ENCODE measurements around the gene TNS3. TPM values are rescaled to one million over a fixed set of nuclear protein-coding genes. Genes with fewer than 3 reads are reported as not detected.

TNS3 gene
- total and polyA plus RNA-seq, 9 of the 15 experiments (the other 6 are each of a cell fraction or from before 2014, with no cell fraction given), result 0.20 TPM; not detected in 8

- DNase-seq (ENCODE audit: extremely low read depth in 1 of 4, low spot score in 3 of 4) (no peak), ATAC-seq (no peak), FAIRE-seq (no peak)
- Histone ChIP-seq H2AFZ (ENCODE audit: low read depth, low read length) (no peak overlapping the region), H3K9me1 (ENCODE audit: control insufficient read depth, insufficient read depth, low read length) (no peaks in the 10 kb centered on the region), H3K36me3 (ENCODE audit: control insufficient read depth, insufficient read depth, low read length) (no peaks in the 10 kb centered on the region), H3K4me3 (no peak overlapping the region), H3K4me1 (replicated peaks in 1 of 2; ENCODE audit: control insufficient read depth in 2 of 2, insufficient read depth in 2 of 2, low read length in 2 of 2) (peaks cover 0 to 3% of the 10 kb centered on the region in 2 experiments; a peak in 1 of 5 replicates), H3K9ac (ENCODE audit: insufficient read depth in 1 of 2, low read depth in 2 of 2, low read length in 2 of 2) (no peak overlapping the region), H3K79me2 (ENCODE audit: control insufficient read depth, insufficient read depth, low read length) (no peaks in the 10 kb centered on the region), H3K27me3 (ENCODE audit: control insufficient read depth in 2 of 2, insufficient read depth in 2 of 2, low read length in 2 of 2) (peaks cover 17 to 49% of the 10 kb centered on the region in 2 experiments; a peak in 4 of 5 replicates), H3K4me2 (ENCODE audit: insufficient read depth, low read length) (no peak overlapping the region), H3K9me3 (replicated peaks; ENCODE audit: control insufficient read depth, insufficient read depth, low read depth, low read length) (no peaks in the 10 kb centered on the region), H4K20me1 (replicated peaks; ENCODE audit: control insufficient read depth, insufficient read depth, low read length) (no peaks in the 10 kb centered on the region; the same call in 1 of the 2 replicates), H3K27ac (ENCODE audit: extremely low read depth, low read depth, low read length) (no peak overlapping the region)
- POLR2A ChIA-PET, result no interaction called here
- in situ Hi-C loops (cut with MboI), result no loop called here
- intact Hi-C loops (cut with micrococcal nuclease), result no loop called here
- WGBS (ENCODE audit: insufficient coverage, low coverage, missing lambda C conversion rate), result 2% methylated on average over 8 of the region's 8 CpGs
- no TSS peak for BruUV-seq (replicated peaks)
- CTCF ChIA-PET (ENCODE audit: low intra/inter-chr PET ratio), result no interaction called here
- TF ChIP-seq ELF4 (CRISPR knock-in tag; IDR thresholded peaks at IDR 0.05) (no peak), ZBTB1 (CRISPR knock-in tag; IDR thresholded peaks at IDR 0.05; ENCODE audit: borderline replicate concordance, low read depth) (no peak), ZBED1 (IDR thresholded peaks at IDR 0.05) (no peak), NCOA6 (IDR thresholded peaks at IDR 0.05) (no peak), TRIM28 (IDR thresholded peaks at IDR 0.05) (no peak), THAP12 (CRISPR knock-in tag; IDR thresholded peaks at IDR 0.05) (no peak), SRSF3 (IDR thresholded peaks at IDR 0.05; ENCODE audit: insufficient read depth, low read length) (no peak), EP300 (IDR thresholded peaks at IDR 0.05; ENCODE audit: low read length) (no peak), TEAD4 (IDR thresholded peaks at IDR 0.05; ENCODE audit: low read length) (no peak), TEAD4 (CRISPR knock-in tag; IDR thresholded peaks at IDR 0.05; ENCODE audit: borderline replicate concordance) (no peak), ZNF77 (CRISPR knock-in tag; IDR thresholded peaks at IDR 0.05) (no peak), ZNF384 (IDR thresholded peaks at IDR 0.05; ENCODE audit: low read depth, low read length) (no peak), ZNF395 (CRISPR knock-in tag; IDR thresholded peaks at IDR 0.05) (no peak), MAZ (CRISPR knock-in tag; conservative IDR thresholded peaks at IDR 0.05 in 1 of 2, IDR thresholded peaks at IDR 0.05 in 1 of 2) (no peak), CXXC5 (CRISPR knock-in tag; IDR thresholded peaks at IDR 0.05) (no peak)
- TF ChIP-seq, protein P1, sequence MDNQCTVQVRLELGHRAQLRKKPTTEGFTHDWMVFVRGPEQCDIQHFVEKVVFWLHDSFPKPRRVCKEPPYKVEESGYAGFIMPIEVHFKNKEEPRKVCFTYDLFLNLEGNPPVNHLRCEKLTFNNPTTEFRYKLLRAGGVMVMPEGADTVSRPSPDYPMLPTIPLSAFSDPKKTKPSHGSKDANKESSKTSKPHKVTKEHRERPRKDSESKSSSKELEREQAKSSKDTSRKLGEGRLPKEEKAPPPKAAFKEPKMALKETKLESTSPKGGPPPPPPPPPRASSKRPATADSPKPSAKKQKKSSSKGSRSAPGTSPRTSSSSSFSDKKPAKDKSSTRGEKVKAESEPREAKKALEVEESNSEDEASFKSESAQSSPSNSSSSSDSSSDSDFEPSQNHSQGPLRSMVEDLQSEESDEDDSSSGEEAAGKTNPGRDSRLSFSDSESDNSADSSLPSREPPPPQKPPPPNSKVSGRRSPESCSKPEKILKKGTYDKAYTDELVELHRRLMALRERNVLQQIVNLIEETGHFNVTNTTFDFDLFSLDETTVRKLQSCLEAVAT (IDR thresholded peaks at IDR 0.05), result no peak
- TF ChIP-seq, protein P2, sequence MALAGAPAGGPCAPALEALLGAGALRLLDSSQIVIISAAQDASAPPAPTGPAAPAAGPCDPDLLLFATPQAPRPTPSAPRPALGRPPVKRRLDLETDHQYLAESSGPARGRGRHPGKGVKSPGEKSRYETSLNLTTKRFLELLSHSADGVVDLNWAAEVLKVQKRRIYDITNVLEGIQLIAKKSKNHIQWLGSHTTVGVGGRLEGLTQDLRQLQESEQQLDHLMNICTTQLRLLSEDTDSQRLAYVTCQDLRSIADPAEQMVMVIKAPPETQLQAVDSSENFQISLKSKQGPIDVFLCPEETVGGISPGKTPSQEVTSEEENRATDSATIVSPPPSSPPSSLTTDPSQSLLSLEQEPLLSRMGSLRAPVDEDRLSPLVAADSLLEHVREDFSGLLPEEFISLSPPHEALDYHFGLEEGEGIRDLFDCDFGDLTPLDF (CRISPR knock-in tag; IDR thresholded peaks at IDR 0.05), result no peak
These were observed 249.0 kb downstream of the TNS3 start for GRCh38 chr7:47332681-47333553.
